GM18868 (cell line): ENCODE results near the gene LCE1C.

Experiments used
- ATAC-seq: cut with Tn5 transposase; IDR thresholded peaks from one replicate; pipeline ENCODE4 v1.9.1; 2021; ENCODE audit warnings: mild to moderate bottlenecking, moderate library complexity; ENCODE audit not compliant: unreplicated experiment

LCE1C gene, protein sequence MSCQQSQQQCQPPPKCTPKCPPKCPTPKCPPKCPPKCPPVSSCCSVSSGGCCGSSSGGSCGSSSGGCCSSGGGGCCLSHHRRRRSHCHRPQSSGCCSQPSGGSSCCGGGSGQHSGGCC

DNA sequence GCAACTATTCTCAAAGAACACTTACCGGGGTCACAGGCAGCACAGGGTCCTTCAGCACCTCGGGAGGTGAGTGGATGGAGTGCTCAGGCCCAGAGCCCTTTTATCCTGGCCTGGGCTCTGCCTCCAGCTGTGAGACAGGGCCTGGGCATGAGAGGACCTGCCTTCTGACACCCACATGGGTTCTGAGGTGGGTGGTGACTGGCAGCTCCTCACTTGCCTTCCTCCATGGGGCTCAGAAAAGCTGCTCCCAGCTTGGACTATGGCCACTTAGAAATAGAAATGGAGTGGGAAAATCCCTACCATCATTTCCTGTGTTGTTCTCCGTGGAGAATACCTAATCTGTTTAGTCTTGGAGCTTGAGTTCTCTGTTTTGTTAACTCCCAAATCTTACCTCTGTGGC, at the start of gene LCE1C:
Gene LCE1C (minus strand): TSS at position 76 of the 400 bp plus-strand sequence. CDS start 1,173 bp downstream, outside the sequence.
- ATAC-seq: no peak

DNA sequence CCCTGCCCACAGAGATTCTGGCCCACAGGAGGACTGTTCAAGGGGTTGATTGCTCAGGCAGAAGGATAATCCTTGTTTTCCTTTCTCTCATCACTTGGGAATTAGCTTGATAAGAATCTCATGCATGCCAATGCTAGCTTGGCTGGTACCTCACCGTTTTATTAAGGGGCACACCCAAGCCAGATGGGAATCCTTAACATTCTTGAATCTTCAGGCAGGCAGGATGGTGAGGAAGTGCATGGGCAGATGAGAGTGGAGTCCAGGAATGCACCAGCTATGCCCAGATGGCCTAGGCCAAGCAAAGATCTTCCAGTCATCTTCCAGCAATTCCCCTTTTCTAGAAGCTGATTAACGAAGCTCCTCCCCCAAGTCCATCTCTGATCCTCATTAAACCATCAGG, 49.2 kb upstream of the LCE1C start:
- no peak for ATAC-seq

DNA sequence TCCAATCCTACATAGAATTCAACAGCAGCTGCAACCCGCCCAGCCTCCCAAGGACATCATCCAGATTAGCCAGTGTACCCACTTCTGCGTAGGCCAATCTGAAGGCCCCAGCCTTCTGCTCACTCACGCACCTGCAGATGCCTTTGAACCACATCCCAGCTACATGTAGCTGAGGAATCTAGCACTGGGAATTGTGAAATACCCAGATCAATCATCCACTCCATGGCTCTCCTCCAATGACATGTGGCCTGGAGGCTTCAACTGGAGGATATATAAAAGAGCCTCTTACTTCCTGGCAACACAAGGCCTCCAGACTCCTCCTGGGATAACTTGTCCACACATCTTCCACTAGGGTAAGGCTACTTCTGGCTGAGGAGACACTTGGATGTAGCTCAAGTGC, 36.1 kb upstream of the LCE1C start, which contains the start of gene LCE6A:
Gene LCE6A (plus strand): TSS at position 301 of the 400 bp plus-strand sequence. CDS start 665 bp downstream, outside the sequence.
- ATAC-seq: no peak

DNA sequence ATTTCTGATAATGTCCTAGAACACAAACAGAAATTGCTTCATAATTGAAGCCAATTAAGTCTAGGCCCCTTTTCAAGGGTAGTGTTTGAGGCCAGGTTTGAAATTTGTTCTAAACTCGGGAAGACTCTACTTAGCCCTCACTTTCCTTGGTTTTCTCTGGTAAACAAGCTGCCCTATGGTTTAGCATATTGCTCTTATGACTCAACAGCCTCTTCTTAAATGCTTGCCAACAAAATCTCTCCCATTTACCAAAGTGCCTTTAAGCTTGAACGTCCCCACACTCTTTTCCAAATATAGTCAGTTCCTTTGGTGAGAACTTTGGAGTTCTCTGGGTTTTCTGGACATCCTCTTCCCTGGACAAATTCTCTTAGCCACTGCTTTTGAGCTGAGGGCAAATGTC, 30.4 kb upstream of the LCE1C start:
- ATAC-seq: no peak

DNA sequence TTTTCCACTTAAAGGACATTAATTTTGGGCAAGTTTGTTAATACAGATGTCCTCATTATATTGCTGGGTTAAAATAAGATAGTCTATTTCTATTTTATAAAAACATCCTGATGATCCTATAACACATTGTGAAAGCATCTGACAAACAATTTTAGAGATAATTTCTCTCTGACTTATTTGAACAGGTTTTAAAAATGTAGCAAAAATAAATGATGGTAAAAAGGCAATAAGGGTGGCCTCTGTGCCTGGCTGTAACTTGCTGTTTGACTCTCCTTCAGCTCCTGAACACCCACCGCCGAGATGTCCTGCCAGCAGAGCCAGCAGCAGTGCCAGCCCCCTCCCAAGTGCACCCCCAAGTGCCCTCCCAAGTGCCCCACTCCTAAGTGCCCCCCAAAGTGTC, 20.7 kb upstream of the LCE1C start, which contains the start of gene LCE1A:
Gene LCE1A (plus strand): TSS at position 301 of the 400 bp plus-strand sequence. CDS start 0 bp downstream, at position 301.
- ATAC-seq: no peak

DNA sequence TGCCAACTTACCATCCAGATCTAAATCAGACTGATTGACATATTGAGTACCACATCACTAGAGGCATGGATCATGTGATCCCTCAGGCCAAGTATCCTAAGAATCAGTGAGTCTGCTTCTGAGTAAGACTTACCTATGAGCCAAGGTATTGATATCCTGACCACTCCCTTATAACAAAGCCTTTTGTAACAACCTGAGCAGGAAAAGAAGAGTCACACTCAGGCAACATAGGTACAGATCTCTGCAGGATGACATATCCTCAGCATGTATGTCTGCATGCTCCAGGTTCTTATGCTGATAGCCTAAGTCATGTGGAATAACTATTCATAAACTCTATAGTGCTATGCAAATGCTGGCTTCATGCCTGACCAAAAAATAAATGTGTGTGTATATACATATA, 18.5 kb upstream of the LCE1C start:
- no peak for ATAC-seq

DNA sequence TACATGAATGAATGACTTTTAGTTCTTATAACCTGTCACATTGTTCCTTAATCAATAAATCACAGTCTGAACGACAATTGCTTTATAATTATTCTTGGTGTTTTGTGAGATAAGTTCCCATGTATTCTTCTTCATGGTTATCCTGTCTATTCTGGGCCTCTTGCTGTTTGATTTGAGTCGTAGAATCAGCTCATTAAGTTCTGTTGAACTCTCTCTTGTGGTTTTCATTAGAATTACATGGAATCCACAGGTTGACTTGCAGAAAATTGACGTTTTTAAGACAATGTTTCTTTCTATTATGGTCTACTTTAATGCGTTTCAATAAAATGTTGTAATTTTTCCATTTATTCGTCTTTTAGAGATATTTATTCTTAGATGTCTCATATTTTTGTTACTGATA, 16.8 kb upstream of the LCE1C start:
- no peak for ATAC-seq

DNA sequence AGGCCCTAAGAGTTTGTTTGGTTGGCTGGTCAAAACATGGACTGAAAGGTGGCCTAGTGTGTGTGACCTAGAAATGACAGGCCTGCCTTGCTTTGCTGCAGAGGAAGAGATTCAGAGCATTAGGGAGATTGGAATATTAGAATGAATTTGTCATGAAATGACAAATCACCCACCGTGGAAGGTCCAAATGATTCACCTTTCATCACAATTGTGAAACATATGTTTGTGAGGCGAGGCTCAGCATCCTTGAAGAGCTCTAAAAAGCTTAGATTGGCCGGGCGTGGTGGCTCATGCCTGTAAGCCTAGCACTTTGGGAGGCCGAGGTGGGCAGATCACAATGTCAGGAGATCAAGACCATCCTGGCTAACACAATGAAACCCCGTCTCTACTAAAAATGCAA, 10.9 kb upstream of the LCE1C start:
- no peak for ATAC-seq

DNA sequence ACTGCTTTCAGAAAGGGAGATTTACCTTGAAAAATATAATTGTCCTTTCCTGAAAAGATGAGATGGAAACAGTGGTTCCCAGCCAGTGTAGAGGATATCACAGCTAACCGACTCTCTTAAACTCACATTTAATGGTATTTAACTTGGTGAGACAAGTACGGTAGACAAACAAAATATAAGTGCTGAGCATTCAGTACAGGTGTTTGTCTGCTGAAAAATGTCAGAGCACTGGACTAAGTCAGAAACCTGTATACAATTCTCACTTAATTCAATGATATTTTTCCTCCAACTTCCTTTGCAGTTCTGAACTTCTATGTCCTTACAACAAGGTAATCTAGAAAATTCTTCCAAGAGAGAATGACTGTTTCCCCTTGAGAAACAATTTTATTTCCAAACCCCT, 5.2 kb upstream of the LCE1C start, which contains the start of gene LCE1B:
Gene LCE1B (plus strand): TSS at position 301 of the 400 bp plus-strand sequence. CDS start 476 bp downstream, outside the sequence.
- no peak for ATAC-seq

DNA sequence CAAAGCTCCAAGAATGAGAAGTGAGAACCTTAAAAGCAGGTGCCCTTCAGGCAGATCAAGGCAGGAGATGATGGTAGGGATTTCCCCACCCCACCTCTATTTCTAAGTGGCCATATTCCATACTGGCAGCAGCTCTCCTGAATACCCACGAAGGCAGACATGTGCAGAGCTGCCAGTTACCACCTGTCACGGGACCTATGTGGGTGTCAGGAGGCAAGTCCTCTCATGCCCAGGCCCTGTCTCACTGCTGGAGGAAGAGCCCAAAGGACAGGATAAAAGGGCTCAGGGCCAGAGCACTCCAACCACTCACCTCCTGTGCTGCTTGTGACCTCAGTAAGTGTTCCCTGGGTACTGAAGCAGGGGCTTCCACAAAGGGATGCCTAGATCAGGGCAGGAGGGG, 4.6 kb upstream of the LCE1C start:
- no peak for ATAC-seq

DNA sequence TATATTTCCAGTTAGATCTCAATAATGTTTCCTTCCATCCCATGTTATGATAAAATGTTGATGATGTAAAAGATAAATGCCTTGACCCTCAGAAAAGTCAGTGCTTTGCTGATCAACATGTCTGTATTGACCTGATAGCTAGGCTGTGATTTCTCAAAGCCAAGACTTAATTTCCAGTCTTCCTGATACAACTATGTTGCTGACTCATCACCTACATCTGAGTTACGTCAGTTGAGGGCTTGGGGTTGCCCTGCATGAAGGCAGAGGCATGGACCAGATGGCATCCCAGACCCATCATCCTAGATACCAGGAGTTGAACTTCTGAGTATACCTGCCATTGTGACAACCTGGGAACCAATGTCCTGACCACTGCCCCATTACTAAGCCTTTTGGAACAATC, 5.1 kb downstream of the LCE1C start:
- no peak for ATAC-seq

DNA sequence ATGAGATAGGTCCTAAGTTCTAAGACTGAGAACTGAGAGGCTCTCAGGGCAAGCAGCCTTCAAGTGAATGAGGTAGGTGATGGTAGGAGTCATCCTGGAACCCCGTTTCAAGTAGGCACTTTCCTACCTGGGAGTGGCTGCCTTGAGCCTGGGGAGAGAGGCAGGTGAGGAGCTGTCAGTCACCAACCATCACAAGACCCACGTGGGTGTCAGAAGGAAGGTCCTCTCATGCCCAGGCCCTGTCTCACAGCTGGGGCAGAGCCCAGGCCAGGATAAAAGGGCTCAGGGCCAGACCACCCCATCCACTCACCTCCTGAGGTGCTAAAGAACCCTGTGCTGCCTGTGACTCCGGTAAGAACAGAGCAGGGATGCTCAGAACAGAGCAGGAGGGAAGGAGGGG, 10.0 kb downstream of the LCE1C start, which contains the start of gene LCE1D:
Gene LCE1D (plus strand): TSS at position 301 of the 400 bp plus-strand sequence. CDS start 1,074 bp downstream, outside the sequence.
- no peak for ATAC-seq

DNA sequence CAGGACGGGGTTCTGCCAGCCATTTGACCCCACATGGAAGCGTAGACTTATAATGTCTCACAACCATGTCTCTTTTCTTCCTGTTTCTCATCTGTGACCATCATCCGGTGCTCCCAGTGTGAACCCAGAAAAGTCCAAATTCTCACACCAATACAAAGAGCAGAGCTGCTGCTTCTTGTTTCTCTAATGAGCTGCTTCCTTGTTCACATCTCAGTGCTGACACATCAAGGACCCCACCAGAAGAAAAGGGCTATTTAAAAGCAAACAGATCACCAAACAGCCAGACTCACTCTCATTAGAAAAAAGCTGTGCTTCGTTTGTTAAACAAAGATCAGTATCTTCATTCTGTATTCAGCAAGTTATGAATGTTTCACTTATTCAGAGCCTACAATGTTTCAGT, 10.8 kb downstream of the LCE1C start:
- ATAC-seq: no peak

DNA sequence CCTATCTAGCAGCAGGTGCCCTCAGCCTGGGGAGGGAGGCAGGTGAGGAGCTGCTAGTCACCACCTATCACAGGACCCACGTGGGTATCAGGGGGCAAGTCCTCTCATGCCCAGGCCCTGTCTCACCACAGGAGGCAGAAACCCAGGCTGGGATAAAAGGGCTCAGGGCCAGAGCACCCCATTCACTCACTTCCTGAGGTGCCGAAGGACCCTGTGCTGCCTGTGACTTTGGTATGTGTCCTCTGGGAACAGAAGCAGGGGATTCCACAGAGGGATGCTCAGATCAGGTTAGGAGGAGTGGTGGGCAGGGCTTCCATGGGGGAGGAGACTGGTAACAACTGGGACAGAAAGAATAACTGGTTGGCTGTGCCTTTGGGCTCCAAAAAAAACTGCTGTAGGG, 20.4 kb downstream of the LCE1C start, which contains the start of gene LCE1E:
Gene LCE1E (plus strand): TSS at position 181 of the 400 bp plus-strand sequence. CDS start 1,043 bp downstream, outside the sequence.
- ATAC-seq: no peak

DNA sequence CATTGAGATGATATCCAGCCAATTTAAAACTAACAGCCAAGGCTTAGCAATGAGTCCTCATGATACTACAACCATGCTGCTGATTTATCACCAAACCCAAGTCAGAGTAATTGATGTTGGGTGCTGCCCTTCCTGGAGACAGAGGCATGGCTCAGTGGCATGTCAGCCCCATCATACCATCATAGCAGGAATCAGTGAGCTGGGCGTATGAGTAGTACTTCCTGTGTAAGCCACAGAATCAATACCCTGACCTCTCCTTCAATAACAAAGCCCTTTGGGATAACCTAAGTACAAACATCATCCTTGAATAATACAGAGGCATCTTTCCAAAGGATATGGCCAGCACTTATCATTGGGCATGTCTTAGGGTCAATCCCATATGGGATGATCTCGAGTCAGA, 23.4 kb downstream of the LCE1C start:
- ATAC-seq: no peak

DNA sequence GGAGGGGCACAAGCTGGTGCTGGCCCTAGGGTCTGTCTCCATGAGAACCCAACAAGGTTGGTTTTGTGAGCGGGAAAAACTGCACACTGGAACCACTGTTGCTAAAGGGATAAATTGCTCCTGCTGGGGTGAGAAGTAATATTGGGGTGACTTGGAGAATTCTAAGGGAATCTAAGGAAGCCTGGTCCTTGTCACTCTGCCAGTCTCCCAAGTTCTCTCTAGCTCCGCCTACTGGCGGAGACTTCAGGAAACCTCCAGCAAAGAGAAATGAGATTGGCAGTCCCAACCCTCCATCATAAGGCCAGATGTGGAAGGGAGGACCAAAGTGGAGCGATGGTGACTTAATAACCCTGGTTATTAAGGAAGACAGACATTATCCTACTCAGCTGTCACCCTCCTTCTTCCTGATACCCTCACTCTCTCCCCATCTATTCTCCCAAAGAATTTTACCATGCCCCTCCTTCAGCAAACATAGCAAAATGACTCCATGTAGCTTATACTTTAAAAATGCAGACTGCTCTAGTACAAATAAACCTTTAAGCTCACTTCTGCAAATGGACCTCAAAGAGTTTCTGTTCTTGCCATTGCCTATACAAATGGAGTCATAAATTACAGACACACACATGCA, 28.8 kb downstream of the LCE1C start:
- ATAC-seq: no peak

DNA sequence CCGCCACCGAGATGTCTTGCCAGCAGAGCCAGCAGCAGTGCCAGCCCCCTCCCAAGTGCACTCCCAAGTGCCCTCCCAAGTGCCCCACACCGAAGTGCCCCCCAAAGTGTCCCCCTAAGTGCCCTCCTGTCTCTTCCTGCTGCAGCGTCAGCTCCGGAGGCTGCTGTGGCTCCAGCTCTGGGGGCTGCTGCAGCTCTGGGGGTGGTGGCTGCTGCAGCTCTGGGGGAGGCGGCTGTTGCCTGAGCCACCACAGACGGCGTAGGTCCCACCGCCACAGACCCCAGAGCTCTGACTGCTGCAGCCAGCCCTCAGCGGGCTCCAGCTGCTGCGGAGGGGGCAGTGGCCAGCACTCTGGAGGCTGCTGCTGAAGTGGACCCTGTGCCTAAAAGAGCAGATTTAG, 30.1 kb downstream of the LCE1C start:
- no peak for ATAC-seq

DNA sequence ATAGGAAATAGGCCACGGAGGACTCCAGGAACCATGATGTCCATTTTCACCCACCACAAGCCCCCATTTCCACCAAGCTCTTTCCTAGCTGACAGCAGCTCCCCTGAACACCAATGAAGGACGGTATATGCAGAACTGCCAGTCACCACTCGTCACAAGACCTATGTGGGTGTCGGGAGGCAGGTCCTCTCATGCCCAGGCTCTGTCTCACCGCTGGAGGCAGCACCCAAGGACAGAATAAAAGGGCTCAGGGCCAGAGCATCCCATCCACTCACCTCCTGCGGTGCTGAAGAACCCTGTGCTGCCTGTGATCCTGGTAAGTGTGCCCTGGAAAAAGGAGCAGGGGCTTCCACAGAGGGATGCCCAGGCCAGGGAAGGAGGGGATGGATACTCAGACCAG, 31.6 kb downstream of the LCE1C start, which contains the start of gene LCE1F:
Gene LCE1F (plus strand): TSS at position 266 of the 400 bp plus-strand sequence. CDS start 1,232 bp downstream, outside the sequence.
- ATAC-seq: no peak

DNA sequence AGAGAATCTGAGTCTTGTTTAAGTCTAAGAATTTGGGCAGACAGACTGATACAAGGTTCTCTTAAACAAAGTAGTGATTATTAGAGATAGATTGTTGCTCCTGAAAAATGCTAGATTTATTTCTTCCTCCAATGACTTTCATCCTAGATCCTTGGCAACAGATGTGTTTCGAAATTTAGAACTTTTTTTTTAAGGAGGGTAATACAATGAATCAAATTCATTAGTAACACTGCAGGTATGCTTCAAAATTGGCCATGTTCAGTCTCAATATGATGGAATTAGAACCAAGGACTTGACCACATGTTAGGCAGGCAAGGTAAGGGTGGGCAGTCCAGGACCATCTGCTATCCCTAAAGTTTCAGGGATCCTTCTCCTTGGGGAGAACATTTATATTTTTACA, 36.0 kb downstream of the LCE1C start:
- ATAC-seq: no peak

DNA sequence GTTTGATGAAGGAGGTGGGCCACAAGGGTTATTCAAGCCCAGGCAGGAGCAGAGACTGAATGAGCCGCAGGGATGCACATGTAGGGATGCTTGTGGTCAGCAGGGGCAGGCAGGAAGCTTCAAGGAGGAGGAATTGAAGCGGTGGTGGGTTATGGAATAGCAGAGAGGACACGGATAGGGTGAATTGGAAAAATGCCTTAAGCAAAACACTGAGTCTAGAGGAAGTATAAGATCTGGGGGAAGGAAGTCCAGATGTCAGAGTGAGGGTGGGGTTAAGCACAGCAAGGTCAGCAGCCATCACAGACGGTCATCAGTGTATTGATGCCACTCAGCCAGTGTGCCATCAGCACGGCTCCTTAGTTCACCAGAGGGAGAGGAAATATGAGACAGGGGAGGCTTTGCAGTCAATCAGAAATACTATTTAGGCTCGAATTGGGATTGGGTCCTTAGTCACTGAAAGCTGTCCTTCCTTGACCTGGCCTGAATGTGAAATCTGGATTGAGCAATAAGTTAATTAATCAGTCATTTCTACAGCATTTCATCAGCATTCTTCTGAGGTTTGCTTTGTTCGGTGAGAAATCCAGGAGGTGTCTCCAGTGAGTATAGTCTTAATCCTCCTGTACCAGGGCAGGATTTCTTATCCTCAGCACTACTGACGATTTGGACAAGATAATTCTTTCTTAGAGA, 37.5 kb downstream of the LCE1C start:
- ATAC-seq: no peak

DNA sequence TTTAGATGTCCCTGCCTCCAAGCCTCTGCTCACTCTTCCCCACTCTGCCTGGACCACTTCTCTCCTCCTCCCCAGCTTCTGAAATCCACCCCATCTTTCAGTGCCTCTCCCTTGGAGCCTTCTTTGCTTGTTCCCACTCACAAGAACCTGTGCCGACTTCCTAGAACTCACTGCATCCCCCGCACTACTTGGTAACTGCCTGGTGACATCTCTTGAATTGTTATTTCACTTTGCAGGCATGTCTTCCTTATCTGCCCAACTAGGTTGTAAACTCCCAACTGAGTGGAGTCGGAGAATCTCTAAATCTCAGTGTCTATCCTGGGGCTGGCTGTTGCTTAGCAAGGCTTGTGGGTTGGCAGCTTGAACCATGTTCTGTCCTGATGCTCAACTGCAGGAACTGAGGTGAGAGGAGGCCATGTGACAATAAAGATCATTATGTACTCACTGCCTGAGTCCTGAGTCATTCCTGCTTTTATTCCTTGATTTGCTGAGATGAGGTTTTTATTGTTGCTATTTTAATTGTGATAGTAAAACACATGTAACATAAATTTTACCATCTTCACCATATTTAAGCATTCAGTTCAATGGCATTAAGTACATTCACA, 44.7 kb downstream of the LCE1C start:
- ATAC-seq: no peak
